Stimulated activated naive CD8-positive, alpha-beta T cell treated with anti-CD3 and anti-CD28 coated beads, Interleukin-15, amount 100 ng/mL, for 72 hours (primary cell): Measurements from ENCODE around the gene RGL2.
"Not testable (repeated sequence)": the region's sequence is repeated elsewhere in the genome, so short reads cannot be mapped to it uniquely, and the experiment has no call there.

Experiments used
- ATAC-seq: fragments of 150-1000 bp; cut with Tn5 transposase; 2 replicates; pipeline ENCODE4 v1.10.0; 2021; ENCODE audit warnings: mild to moderate bottlenecking, moderate library complexity
- DNase-seq, 2 donors: peaks; one replicate each; pipeline ENCODE4 v3.0.0; 2021 to 2022
- H3K27ac Mint-ChIP-seq, 2 donors: one replicate each; pipeline ENCODE4 v1.8.0; 2022; ENCODE audit warnings: mild to moderate bottlenecking in 2 of 2, mixed read lengths in 2 of 2, moderate library complexity in 2 of 2
- H3K27me3 Mint-ChIP-seq: one replicate; pipeline ENCODE4 v1.8.0; 2022; ENCODE audit warnings: mixed read lengths
- H3K4me1 Mint-ChIP-seq: one replicate; pipeline ENCODE4 v1.8.0; 2022; ENCODE audit warnings: mild to moderate bottlenecking, mixed read lengths
- H3K4me3 Mint-ChIP-seq, 2 donors: one replicate each; pipeline ENCODE4 v1.8.0; 2022; ENCODE audit warnings: mild to moderate bottlenecking in 2 of 2, mixed read lengths in 2 of 2, moderate library complexity in 1 of 2
- H3K9me3 Mint-ChIP-seq, 2 donors: one replicate each; pipeline ENCODE4 v1.8.0; 2022; ENCODE audit warnings: mixed read lengths in 2 of 2

Gene RGL2

GRCh38 chr6:33288921-33289783 lies 9.6 kb downstream of the RGL2 start, which contains the start of the genes PFDN6 and WDR46:
TSS of gene PFDN6 (plus strand) at chr6:33289601. CDS start at chr6:33289857, 256 bp downstream.
TSS of gene WDR46 (minus strand) at chr6:33289239. CDS start at chr6:33289170, 69 bp downstream.
- H3K27me3 Mint-ChIP-seq: no peaks in the 10 kb centered on the region
- H3K4me3 Mint-ChIP-seq: peak within 1 kb of the TSS; percentile 100
- DNase-seq: peak; percentile 77 to 86
- no peaks in the 10 kb centered on the region for H3K9me3 Mint-ChIP-seq
- peak within 1 kb of the TSS; percentile 94 to 99 for H3K27ac Mint-ChIP-seq
- peak; percentile 97 for ATAC-seq
- H3K4me1 Mint-ChIP-seq: peaks cover 51% of the 10 kb centered on the region

DNA sequence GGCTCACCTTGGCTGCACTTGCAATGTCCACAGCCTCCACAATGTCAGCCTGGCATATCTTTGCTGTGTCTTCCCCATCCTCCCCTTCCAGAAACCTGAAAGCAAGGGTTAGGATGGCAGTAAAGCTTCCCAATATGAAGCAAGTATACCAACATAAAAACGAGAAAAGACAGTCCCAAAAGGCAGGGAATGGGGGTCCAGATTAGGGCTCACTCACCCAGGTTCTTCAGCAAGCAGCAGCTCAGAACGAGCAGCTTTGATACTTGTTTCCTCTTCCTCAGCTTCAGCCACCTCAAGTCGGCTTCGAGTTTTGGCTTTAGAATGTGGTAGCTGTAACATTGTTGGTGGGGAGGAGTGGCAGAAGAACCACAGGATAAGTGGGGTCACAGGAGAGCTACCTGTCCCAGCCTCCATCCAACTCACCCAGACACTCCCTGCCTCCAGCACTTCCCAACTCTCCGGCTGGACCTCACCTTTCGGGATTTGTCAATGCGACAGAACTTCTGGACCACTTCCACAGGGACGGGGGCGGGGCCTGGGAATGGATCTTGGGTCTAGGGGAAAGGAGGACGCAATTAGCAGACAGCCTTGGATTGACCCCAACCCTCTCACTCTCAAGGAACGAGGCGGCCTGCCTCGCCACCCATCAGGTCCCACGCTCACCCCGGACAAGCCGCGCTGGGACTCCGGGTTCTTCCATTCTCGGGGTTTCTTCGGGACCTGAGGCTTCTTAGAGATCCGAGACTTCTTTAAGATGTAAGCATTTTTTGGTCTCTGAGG lies 10.4 kb downstream of the RGL2 start:
- Mint-ChIP-seq H3K4me1 (peaks cover 51% of the 10 kb centered on the region), H3K27me3 (no peaks in the 10 kb centered on the region), H3K4me3 (peak overlapping the region; percentile 100), H3K27ac (peak overlapping the region; percentile 94 to 99), H3K9me3 (no peaks in the 10 kb centered on the region)
- ATAC-seq (peak; percentile 0), DNase-seq (no peak)

- Mint-ChIP-seq H3K4me1 (peaks cover 56% of the 10 kb centered on the region), H3K9me3 (no peaks in the 10 kb centered on the region), H3K4me3 (peak overlapping the region; percentile 100), H3K27ac (peak overlapping the region in 1 of 2 donors; percentile 29), H3K27me3 (no peaks in the 10 kb centered on the region)
- no peak for DNase-seq
- no peak for ATAC-seq
These were observed 11.5 kb downstream of the RGL2 start for GRCh38 chr6:33286946-33287914.

DNA sequence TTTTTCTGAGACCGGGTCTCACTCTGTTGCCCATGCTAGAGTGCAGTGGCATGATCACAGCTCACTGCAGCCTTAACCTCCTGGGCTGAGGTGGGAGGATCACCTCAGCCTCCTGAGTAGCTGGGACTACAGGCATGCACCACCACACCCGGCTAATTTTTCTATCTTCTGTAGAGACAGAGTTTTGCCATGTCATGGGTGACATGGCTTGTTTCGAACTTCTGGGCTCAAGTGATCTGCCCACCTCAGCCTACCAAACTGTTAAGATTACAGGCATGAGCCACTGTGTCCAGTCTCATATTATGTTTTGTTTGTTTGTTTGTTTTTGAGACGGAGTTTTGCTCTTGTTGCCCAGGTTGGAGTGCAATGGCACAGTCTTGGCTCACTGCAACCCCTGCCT lies 13.5 kb downstream of the RGL2 start:
- not testable (repeated sequence) for H3K4me3 Mint-ChIP-seq, H3K9me3 Mint-ChIP-seq, H3K27ac Mint-ChIP-seq, ATAC-seq, DNase-seq, H3K27me3 Mint-ChIP-seq
- peaks cover 51% of the 10 kb centered on the region for H3K4me1 Mint-ChIP-seq

GRCh38 chr6:33280539-33280938 lies 18.2 kb downstream of the RGL2 start:
- ATAC-seq: no peak
- H3K27me3 Mint-ChIP-seq: no peaks in the 10 kb centered on the region
- no peak for DNase-seq
- no peaks in the 10 kb centered on the region for H3K9me3 Mint-ChIP-seq
- H3K4me1 Mint-ChIP-seq: peaks cover 59% of the 10 kb centered on the region
- peak overlapping the region in 1 of 2 donors; percentile 51 for H3K27ac Mint-ChIP-seq
- H3K4me3 Mint-ChIP-seq: no peak overlapping the region

- Mint-ChIP-seq H3K27me3 (no peaks in the 10 kb centered on the region), H3K27ac (peak overlapping the region in 1 of 2 donors; percentile 9), H3K4me1 (peaks cover 64% of the 10 kb centered on the region), H3K9me3 (no peaks in the 10 kb centered on the region), H3K4me3 (no peak overlapping the region)
- no peak for DNase-seq
- no peak for ATAC-seq
These were observed 18.7 kb downstream of the RGL2 start for GRCh38 chr6:33279971-33280511.

DNA sequence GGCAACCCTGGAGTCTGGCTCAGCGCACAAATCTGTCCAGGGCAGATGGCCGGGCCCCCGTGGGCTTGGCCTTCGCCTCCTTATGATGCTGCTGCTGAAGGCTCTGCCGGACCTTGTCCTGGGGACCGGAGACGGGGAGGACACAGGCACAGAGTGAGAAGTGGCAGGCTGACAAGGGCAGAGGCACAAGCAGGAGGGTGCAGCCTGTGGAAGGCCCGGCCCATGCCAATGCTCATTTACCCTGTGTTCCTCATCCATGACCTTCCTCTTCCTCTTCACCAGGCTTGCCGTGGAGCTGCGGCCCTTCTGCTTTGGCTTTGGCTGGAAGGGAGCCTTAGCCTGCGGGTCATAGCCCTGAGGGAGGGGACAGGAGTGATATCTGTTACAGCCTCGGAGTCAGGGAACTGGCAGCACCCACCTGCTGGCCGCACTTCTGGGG lies 19.5 kb downstream of the RGL2 start:
- H3K4me1 Mint-ChIP-seq: peaks cover 72% of the 10 kb centered on the region
- H3K4me3 Mint-ChIP-seq: no peak overlapping the region
- no peaks in the 10 kb centered on the region for H3K27me3 Mint-ChIP-seq
- H3K9me3 Mint-ChIP-seq: no peaks in the 10 kb centered on the region
- H3K27ac Mint-ChIP-seq: no peak overlapping the region
- ATAC-seq (no peak), DNase-seq (no peak)

DNA sequence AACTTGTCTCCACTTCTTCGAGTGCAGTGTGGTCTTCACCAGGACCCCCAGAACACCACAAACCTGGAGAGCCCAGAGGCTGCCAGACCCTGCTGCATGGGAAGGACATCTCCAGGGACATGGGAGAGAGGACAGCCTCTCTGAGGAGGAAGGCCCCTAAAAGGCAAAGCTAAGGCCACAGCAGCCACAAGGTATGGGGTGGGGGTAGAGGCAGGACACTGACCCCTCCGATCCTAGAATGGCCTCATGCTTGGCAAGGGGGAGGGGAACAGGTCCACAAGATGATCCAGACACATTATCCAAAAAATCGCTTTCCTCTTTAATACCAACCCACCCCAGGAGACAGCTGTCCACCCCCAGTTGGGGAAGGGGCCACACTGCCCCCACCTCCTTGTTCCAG lies 19.9 kb downstream of the RGL2 start:
- Mint-ChIP-seq H3K4me1 (peaks cover 77% of the 10 kb centered on the region), H3K27ac (no peak overlapping the region), H3K27me3 (no peaks in the 10 kb centered on the region), H3K9me3 (no peaks in the 10 kb centered on the region), H3K4me3 (no peak overlapping the region)
- DNase-seq (no peak), ATAC-seq (no peak)

DNA sequence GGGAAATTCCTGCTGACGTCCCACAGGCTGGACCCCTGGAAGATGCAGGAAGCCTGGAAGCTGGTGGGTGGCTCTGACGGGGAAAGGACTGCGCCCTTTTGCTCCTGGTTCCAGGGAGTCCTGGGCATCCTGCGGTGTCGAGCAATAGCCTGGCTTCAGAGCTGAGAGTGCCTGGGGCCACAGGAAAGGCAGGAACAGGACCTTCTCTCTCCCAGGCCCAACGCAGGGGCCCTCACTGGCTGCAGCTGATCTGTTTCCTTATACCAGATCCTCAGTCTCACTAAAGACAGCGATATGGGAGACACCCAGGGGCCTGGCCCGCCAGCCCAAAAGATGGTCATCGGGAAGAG lies 20.4 kb downstream of the RGL2 start:
- Mint-ChIP-seq H3K27ac (no peak overlapping the region), H3K4me1 (peaks cover 81% of the 10 kb centered on the region), H3K4me3 (peak overlapping the region in 1 of 2 donors; percentile 87), H3K9me3 (no peaks in the 10 kb centered on the region), H3K27me3 (no peaks in the 10 kb centered on the region)
- no peak for DNase-seq
- no peak for ATAC-seq

- DNase-seq: peak; percentile 40 to 51
- peak overlapping the region; percentile 87 to 90 for H3K4me3 Mint-ChIP-seq
- peaks cover 87% of the 10 kb centered on the region for H3K4me1 Mint-ChIP-seq
These were observed 20.9 kb downstream of the RGL2 start for GRCh38 chr6:33277663-33278391.

GRCh38 chr6:33276864-33277662 lies 21.7 kb downstream of the RGL2 start, which contains the start of gene B3GALT4:
TSS of gene B3GALT4 (plus strand) at chr6:33277123. CDS start at chr6:33277420, 297 bp downstream.
- H3K27me3 Mint-ChIP-seq: no peaks in the 10 kb centered on the region
- H3K4me1 Mint-ChIP-seq: peaks cover 86% of the 10 kb centered on the region
- no peaks in the 10 kb centered on the region for H3K9me3 Mint-ChIP-seq

More at GRCh38 chr6:33277663-33278391, 20.9 kb downstream of the RGL2 start:
- Mint-ChIP-seq H3K9me3 (no peaks in the 10 kb centered on the region), H3K27ac (peak overlapping the region; percentile 89 to 91), H3K27me3 (no peaks in the 10 kb centered on the region)
- ATAC-seq: peak; percentile 47

GRCh38 chr6:33276581-33276863 lies 22.2 kb downstream of the RGL2 start:
- H3K27ac Mint-ChIP-seq: peak overlapping the region; percentile 51 to 70
- H3K27me3 Mint-ChIP-seq: no peaks in the 10 kb centered on the region
- peak in 1 of 2 donors; percentile 8 for DNase-seq
- no peak for ATAC-seq
- H3K4me3 Mint-ChIP-seq: peak overlapping the region; percentile 87 to 97
- H3K4me1 Mint-ChIP-seq: peaks cover 82% of the 10 kb centered on the region
- no peaks in the 10 kb centered on the region for H3K9me3 Mint-ChIP-seq

More at GRCh38 chr6:33276864-33277662, 21.7 kb downstream of the RGL2 start, which contains the start of gene B3GALT4:
- peak; percentile 79 to 87 for DNase-seq
- peak within 1 kb of the TSS; percentile 90 to 97 for H3K4me3 Mint-ChIP-seq
- H3K27ac Mint-ChIP-seq: peak within 1 kb of the TSS; percentile 89 to 91
- peak; percentile 82 for ATAC-seq

- peak overlapping the region in 1 of 2 donors; percentile 59 for H3K27ac Mint-ChIP-seq
- H3K4me3 Mint-ChIP-seq: peak overlapping the region; percentile 87 to 97
- not testable (repeated sequence) for H3K9me3 Mint-ChIP-seq, H3K27me3 Mint-ChIP-seq, DNase-seq, ATAC-seq
- H3K4me1 Mint-ChIP-seq: peaks cover 82% of the 10 kb centered on the region
These were observed 22.8 kb downstream of the RGL2 start for GRCh38 chr6:33275795-33276580.
